ENCODE measurements around the gene ANKRD11.

GRCh38 chr16:89346869-89347268 is 143.5 kb downstream of the ANKRD11 start:
- TF ChIP-seq POLR2A (IDR thresholded peaks at IDR 0.05) (no peak), CTCF (IDR thresholded peaks at IDR 0.05) (no peak)
